HG03469 (cell line): ENCODE measurements around the gene CCSER1.
"Not testable (repeated sequence)": the region's sequence is repeated elsewhere in the genome, so short reads cannot be mapped to it uniquely, and the experiment has no call there.

Source experiments
- ATAC-seq: cut with Tn5 transposase; IDR thresholded peaks from one replicate; pipeline ENCODE4 v1.9.1; 2021; ENCODE audit warnings: mild to moderate bottlenecking, moderate library complexity, moderate number of reproducible peaks; ENCODE audit not compliant: unreplicated experiment

Gene CCSER1

GRCh38 chr4:90996813-90997212 is 869.6 kb downstream of the CCSER1 start:
- ATAC-seq, result no peak

GRCh38 chr4:91015861-91016260 is 888.7 kb downstream of the CCSER1 start:
- ATAC-seq, result no peak

- ATAC-seq, result no peak
Observed at GRCh38 chr4:91019513-91019912, 892.3 kb downstream of the CCSER1 start.

GRCh38 chr4:91025241-91026148 is 898.3 kb downstream of the CCSER1 start:
- ATAC-seq, result no peak

GRCh38 chr4:91028228-91028627 is 901.0 kb downstream of the CCSER1 start:
- no peak for ATAC-seq

GRCh38 chr4:91031761-91032160 is 904.6 kb downstream of the CCSER1 start:
- no peak for ATAC-seq

- no peak for ATAC-seq
Observed at GRCh38 chr4:91032725-91033445, 905.7 kb downstream of the CCSER1 start.

- ATAC-seq, result no peak
Observed at GRCh38 chr4:91035276-91035675, 908.1 kb downstream of the CCSER1 start.

- no peak for ATAC-seq
Observed at GRCh38 chr4:91037951-91038350, 910.8 kb downstream of the CCSER1 start.

- ATAC-seq, result no peak
Observed at GRCh38 chr4:91057871-91058270, 930.7 kb downstream of the CCSER1 start.

GRCh38 chr4:91058345-91058744 is 931.2 kb downstream of the CCSER1 start:
- no peak for ATAC-seq

- ATAC-seq, result no peak
Observed at GRCh38 chr4:91064157-91064853, 937.1 kb downstream of the CCSER1 start.

- no peak for ATAC-seq
Observed at GRCh38 chr4:91065117-91065516, 937.9 kb downstream of the CCSER1 start.

GRCh38 chr4:91070736-91071135 is 943.5 kb downstream of the CCSER1 start:
- no peak for ATAC-seq

GRCh38 chr4:91076147-91076546 is 949.0 kb downstream of the CCSER1 start:
- no peak for ATAC-seq

GRCh38 chr4:91085961-91086360 is 958.8 kb downstream of the CCSER1 start:
- no peak for ATAC-seq

- no peak for ATAC-seq
Observed at GRCh38 chr4:91087743-91088142, 960.5 kb downstream of the CCSER1 start.

- ATAC-seq, result no peak
Observed at GRCh38 chr4:91089178-91089577, 962.0 kb downstream of the CCSER1 start.

GRCh38 chr4:91092398-91092980 is 965.3 kb downstream of the CCSER1 start:
- no peak for ATAC-seq

GRCh38 chr4:91094220-91094619 is 967.0 kb downstream of the CCSER1 start:
- not testable (repeated sequence) for ATAC-seq

GRCh38 chr4:91099666-91100065 is 972.5 kb downstream of the CCSER1 start:
- no peak for ATAC-seq
